ENCODE measurements around the gene LZTS2. TPM values are rescaled to one million over a fixed set of nuclear protein-coding genes. Genes with fewer than 3 reads are reported as not detected.

LZTS2 gene

GRCh38 chr10:101056365-101057151 is 57.0 kb downstream of the LZTS2 start:
- H3K27ac ChIP-seq (replicated peaks), result no peak overlapping the region
- no peak overlapping the region for H3K4me3 ChIP-seq (replicated peaks; ENCODE audit: insufficient read depth, low read length)
- H3K27me3 ChIP-seq (ENCODE audit: insufficient read depth, poor library complexity, severe bottlenecking), result no peaks in the 10 kb centered on the region
- no peak for TF ChIP-seq SPI1 (IDR thresholded peaks at IDR 0.05; ENCODE audit: borderline replicate concordance, low read depth)
- TF ChIP-seq POLR2AphosphoS5 (IDR thresholded peaks at IDR 0.05; ENCODE audit: low read depth), result no peak
- no peak for TF ChIP-seq GABPA (IDR thresholded peaks at IDR 0.05; ENCODE audit: low read depth)
- TF ChIP-seq, protein P1, sequence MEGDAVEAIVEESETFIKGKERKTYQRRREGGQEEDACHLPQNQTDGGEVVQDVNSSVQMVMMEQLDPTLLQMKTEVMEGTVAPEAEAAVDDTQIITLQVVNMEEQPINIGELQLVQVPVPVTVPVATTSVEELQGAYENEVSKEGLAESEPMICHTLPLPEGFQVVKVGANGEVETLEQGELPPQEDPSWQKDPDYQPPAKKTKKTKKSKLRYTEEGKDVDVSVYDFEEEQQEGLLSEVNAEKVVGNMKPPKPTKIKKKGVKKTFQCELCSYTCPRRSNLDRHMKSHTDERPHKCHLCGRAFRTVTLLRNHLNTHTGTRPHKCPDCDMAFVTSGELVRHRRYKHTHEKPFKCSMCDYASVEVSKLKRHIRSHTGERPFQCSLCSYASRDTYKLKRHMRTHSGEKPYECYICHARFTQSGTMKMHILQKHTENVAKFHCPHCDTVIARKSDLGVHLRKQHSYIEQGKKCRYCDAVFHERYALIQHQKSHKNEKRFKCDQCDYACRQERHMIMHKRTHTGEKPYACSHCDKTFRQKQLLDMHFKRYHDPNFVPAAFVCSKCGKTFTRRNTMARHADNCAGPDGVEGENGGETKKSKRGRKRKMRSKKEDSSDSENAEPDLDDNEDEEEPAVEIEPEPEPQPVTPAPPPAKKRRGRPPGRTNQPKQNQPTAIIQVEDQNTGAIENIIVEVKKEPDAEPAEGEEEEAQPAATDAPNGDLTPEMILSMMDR (IDR thresholded peaks at IDR 0.05; ENCODE audit: insufficient read depth, low read length), result no peak
- no peak for TF ChIP-seq REST (IDR thresholded peaks at IDR 0.05; ENCODE audit: insufficient replicate concordance, low read depth)
- no peak for DNase-seq (ENCODE audit: low read depth in 1 of 2, low spot score in 1 of 2)

Small RNA genes within 50 kb of the gene (microRNA-seq; reads per million reads assigned to microRNA genes)
- gene MIR608, result not detected
